Middle frontal gyrus (tissue), 1 donor: Measurements from ENCODE around the gene FRMD4B.

Experiments used
- DNase-seq: peaks from one replicate; pipeline ENCODE4 v3.0.0-alpha.2; 2015; ENCODE audit warnings: low spot score; ENCODE audit errors: extremely low spot score

FRMD4B gene

GRCh38 chr3:69174871-69175737 is 210.8 kb downstream of the FRMD4B start:
- DNase-seq = no peak

DNA sequence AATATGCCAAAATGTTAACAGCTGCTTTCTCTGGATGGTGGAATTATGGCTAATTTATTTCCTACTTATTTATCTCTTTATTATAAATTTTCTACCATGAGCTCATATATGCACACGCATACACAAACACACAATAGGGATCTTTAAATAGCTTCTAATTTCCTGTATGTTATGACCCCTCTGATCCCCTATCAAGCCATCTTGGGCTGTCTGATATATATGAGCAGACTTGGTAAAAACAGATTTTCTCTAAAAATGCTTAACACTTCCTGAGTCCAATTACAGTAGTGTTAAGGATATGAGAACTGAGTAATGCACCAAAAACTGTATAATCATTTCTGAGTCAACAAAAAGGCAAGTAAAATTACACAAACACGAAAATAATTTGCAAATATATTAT is 211.4 kb downstream of the FRMD4B start:
- no peak for DNase-seq

GRCh38 chr3:69172058-69172457 is 213.8 kb downstream of the FRMD4B start:
- no peak for DNase-seq

DNA sequence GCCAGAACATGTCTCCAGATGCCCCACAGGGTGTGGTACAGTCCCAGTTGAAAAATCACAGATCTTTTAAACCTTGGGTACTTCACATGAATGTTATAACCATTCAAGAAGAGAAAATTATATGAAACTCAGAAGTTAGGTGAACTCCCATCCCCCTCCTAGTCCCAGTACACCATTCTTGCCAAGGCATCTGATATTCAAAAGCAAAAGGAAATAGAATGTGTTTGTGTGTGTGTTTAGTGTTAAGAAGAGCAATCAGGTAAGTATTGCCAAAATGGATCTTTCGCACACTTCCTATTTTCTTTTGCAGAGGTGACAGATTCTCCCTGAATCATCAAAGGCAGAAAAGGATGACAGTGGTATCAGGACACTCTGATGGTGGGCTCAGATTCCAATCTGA is 219.4 kb downstream of the FRMD4B start:
- no peak for DNase-seq

- no peak for DNase-seq
Observed at GRCh38 chr3:69165744-69166143, 220.1 kb downstream of the FRMD4B start.

GRCh38 chr3:69164296-69164695 is 221.6 kb downstream of the FRMD4B start:
- DNase-seq = no peak

- DNase-seq = no peak
Observed at GRCh38 chr3:69162308-69162980, 223.4 kb downstream of the FRMD4B start.

- DNase-seq = peak; percentile 72
Observed at GRCh38 chr3:69161587-69162307, 224.1 kb downstream of the FRMD4B start.

- DNase-seq = no peak
Observed at GRCh38 chr3:69160525-69160924, 225.4 kb downstream of the FRMD4B start.

DNA sequence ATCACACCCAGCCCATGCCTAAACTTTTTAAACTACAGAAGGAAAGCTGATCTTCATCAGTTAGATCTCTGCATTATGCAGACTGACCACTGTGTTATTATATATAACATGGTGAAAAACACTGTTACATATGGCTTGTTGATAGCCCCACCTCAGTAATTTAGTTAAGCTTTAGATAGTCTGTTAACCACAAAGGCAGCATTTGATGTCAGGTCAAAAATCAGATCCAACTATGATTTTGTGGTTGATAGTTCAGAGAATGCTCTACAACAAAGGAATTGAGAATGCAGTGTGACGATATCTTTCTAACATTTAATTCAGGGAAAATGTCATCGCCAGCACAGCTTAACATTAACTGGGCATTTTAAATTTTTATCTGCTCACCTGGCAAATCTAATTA is 225.8 kb downstream of the FRMD4B start:
- no peak for DNase-seq

GRCh38 chr3:69149586-69149985 is 236.3 kb downstream of the FRMD4B start:
- DNase-seq = no peak

- DNase-seq = no peak
Observed at GRCh38 chr3:69145688-69146087, 240.2 kb downstream of the FRMD4B start.

- no peak for DNase-seq
Observed at GRCh38 chr3:69144631-69145245, 241.2 kb downstream of the FRMD4B start.

GRCh38 chr3:69143612-69144011 is 242.3 kb downstream of the FRMD4B start:
- no peak for DNase-seq

DNA sequence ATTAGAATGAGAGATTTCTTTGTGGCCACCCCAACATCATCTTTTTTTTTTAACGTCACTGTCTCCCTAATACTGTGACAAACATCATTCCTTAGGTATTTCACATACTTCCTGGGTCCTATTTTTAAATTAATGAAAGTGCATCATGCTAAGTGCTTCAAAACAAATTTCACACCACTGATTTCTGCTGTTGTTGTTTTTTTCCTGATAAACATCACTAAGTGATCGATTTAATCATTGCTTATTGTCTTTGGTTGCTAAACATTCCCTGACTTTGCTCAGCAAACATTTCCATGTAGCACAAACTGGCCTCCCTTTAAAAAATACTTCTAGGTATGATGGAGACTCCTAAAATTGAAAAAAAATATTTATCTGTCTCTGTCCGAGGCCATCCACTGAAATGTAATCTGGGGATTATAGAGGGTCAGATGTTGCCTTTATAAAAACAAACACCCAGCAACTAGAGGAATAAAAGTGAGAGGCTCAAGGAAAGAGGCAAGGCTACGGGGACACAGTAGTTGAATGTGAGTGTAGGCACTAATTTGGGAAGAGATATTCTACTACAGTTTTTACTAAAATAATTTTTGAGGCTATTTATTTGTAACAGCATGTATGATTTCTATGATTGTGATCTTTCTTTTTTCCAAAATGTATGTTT is 243.0 kb downstream of the FRMD4B start:
- DNase-seq = no peak

GRCh38 chr3:69142090-69142489 is 243.8 kb downstream of the FRMD4B start:
- no peak for DNase-seq

DNA sequence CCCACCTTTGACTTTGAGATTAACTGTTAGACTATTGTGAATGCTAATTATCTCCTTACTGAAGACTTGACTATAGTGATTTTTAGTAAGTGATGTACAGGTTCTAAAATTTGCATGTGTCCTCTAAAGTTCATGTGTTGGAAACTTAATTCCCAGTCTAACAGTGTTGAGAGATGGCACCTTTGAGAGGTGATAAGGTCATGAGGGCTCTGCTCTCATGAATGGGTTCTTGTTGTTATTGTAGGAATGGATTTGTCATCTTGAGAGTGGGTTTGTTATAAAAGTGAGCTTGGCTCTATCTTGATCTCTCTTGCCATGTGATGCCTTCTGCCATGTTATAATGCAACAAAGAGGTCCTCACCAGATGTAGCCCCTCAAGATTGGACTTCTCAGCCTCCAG is 244.6 kb downstream of the FRMD4B start:
- no peak for DNase-seq

DNA sequence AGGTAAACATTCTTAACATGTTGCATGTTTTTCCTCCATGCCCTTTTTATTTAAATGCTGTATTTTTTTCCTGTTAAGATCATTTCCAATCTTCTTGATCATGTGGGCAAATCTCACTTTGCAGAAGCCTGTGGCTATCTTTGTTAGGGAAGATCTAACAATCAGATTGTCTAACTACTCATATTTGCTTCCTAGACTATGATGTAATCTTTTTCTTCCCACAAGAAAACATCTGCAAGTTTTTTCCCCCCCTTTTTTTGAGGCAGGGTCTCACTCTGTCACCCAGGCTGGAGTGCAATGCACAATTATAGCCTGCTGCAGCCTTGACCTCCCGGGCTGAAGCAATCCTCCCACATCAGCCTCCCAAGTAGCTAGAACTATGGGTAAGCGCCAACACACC is 248.5 kb downstream of the FRMD4B start:
- no peak for DNase-seq

GRCh38 chr3:69137005-69137404 is 248.9 kb downstream of the FRMD4B start:
- DNase-seq = no peak

DNA sequence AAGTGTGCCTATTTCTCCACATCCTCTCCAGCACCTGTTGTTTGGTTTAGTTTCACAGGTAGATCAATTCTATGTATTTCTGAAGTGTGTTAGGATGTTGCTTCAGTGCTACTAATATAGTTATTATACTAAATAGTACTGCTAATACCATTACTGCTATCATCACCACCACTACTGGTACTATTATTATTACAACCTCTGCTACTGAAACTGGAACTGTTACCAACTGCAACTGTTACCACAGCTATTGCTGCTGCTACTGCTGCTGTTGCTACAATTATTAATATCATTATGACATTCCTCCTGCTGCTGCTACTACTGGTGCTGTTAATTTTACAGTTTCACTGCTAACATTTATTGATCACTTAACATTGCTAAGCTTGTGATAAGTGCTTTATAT is 255.2 kb downstream of the FRMD4B start:
- DNase-seq = no peak

- no peak for DNase-seq
Observed at GRCh38 chr3:69129531-69129930, 256.4 kb downstream of the FRMD4B start.
